NB4 (cell line): ENCODE data around the gene DLK1.

Experiments used
- DNase-seq: peaks from one replicate; pipeline ENCODE4 v3.0.0; 2010; ENCODE audit warnings: low read depth
- H3K4me3 ChIP-seq: one replicate; pipeline ENCODE4 v1.5.1; 2011; ENCODE audit warnings: mild to moderate bottlenecking, low read depth, low read length, moderate library complexity
- CTCF ChIP-seq: IDR thresholded peaks from one replicate; pipeline ENCODE4 v1.5.1; 2012; ENCODE audit warnings: low read depth, low read length
- MAX ChIP-seq: IDR thresholded peaks from 2 replicates; pipeline ENCODE4 v1.6.1; 2011; ENCODE audit warnings: low read depth, low read length
- MYC ChIP-seq: IDR thresholded peaks from 2 replicates; pipeline ENCODE4 v1.6.1; 2011; ENCODE audit warnings: low read depth, low read length
- POLR2A ChIP-seq: IDR thresholded peaks from 2 replicates; pipeline ENCODE4 v1.6.1; 2011; ENCODE audit warnings: mild to moderate bottlenecking; ENCODE audit not compliant: insufficient read length; ENCODE audit errors: extremely low read depth

The DLK1 gene

GRCh38 chr14:100735271-100735670 is 8.6 kb downstream of the DLK1 start:
- TF ChIP-seq POLR2A, result no peak
- no peak for DNase-seq
- no peak overlapping the region for H3K4me3 ChIP-seq

GRCh38 chr14:100736269-100737180 is 9.8 kb downstream of the DLK1 start:
- H3K4me3 ChIP-seq, result no peak overlapping the region
- TF ChIP-seq CTCF (no peak), MAX (no peak)
- no peak for DNase-seq

GRCh38 chr14:100737526-100737925 is 10.8 kb downstream of the DLK1 start:
- no peak for TF ChIP-seq POLR2A
- no peak for TF ChIP-seq MYC
- no peak for TF ChIP-seq CTCF
- no peak for DNase-seq
- H3K4me3 ChIP-seq, result no peak overlapping the region

GRCh38 chr14:100738269-100738691 is 11.6 kb downstream of the DLK1 start:
- no peak for TF ChIP-seq POLR2A
- no peak for TF ChIP-seq CTCF
- TF ChIP-seq MYC, result no peak
- no peak for TF ChIP-seq MAX
- DNase-seq, result no peak
- H3K4me3 ChIP-seq, result no peak overlapping the region

GRCh38 chr14:100738704-100739131 is 12.0 kb downstream of the DLK1 start:
- TF ChIP-seq CTCF, result no peak
- TF ChIP-seq MAX, result no peak
- no peak for TF ChIP-seq POLR2A
- no peak for TF ChIP-seq MYC
- no peak for DNase-seq
- no peak overlapping the region for H3K4me3 ChIP-seq

- no peak for DNase-seq
- no peak overlapping the region for H3K4me3 ChIP-seq
- TF ChIP-seq CTCF (no peak), MAX (no peak), POLR2A (no peak), MYC (no peak)
Measured at GRCh38 chr14:100739306-100739705, 12.6 kb downstream of the DLK1 start.
